NT2/D1 (cell line): ENCODE measurements around the gene ZCWPW1.
A peak's percentile ranks its signal among the peaks of the same experiment; 100 is the strongest.

Source experiments
- DNase-seq: peaks from one replicate; pipeline ENCODE4 v3.0.0-alpha.2; 2011; ENCODE audit warnings: low read depth, low spot score
- H3K27me3 ChIP-seq: 2 replicates; pipeline ENCODE4 v1.6.0; 2011; ENCODE audit warnings: mild to moderate bottlenecking; ENCODE audit not compliant: insufficient read length, insufficient read depth
- H3K36me3 ChIP-seq: 2 replicates; pipeline ENCODE4 v1.6.1; 2011; ENCODE audit warnings: mild to moderate bottlenecking, low read length, mixed read lengths; ENCODE audit not compliant: insufficient read depth, insufficient read length
- H3K4me1 ChIP-seq: 2 replicates; pipeline ENCODE4 v1.5.1; 2011; ENCODE audit not compliant: insufficient read depth, insufficient read length
- H3K4me3 ChIP-seq: 2 replicates; pipeline ENCODE4 v1.5.1; 2011; ENCODE audit warnings: low read depth; ENCODE audit not compliant: insufficient read length
- H3K9ac ChIP-seq: 2 replicates; pipeline ENCODE4 v1.6.0; 2011; ENCODE audit warnings: low read depth; ENCODE audit not compliant: insufficient read length
- H3K9me3 ChIP-seq: 2 replicates; pipeline ENCODE4 v1.5.1; 2011; ENCODE audit warnings: mild to moderate bottlenecking, low read length; ENCODE audit not compliant: insufficient read depth
- SUZ12 ChIP-seq: IDR thresholded peaks from 2 replicates; pipeline ENCODE4 v1.6.1; 2011; ENCODE audit not compliant: insufficient read length, insufficient read depth; ENCODE audit errors: extremely low read depth
- YY1 ChIP-seq: IDR thresholded peaks from 2 replicates; pipeline ENCODE4 v1.6.1; 2011; ENCODE audit not compliant: insufficient read length, insufficient read depth
- ZNF274 ChIP-seq: IDR thresholded peaks from 2 replicates; pipeline ENCODE4 v1.6.1; 2011; ENCODE audit warnings: mild to moderate bottlenecking, low read depth, low read length

Gene ZCWPW1

DNA sequence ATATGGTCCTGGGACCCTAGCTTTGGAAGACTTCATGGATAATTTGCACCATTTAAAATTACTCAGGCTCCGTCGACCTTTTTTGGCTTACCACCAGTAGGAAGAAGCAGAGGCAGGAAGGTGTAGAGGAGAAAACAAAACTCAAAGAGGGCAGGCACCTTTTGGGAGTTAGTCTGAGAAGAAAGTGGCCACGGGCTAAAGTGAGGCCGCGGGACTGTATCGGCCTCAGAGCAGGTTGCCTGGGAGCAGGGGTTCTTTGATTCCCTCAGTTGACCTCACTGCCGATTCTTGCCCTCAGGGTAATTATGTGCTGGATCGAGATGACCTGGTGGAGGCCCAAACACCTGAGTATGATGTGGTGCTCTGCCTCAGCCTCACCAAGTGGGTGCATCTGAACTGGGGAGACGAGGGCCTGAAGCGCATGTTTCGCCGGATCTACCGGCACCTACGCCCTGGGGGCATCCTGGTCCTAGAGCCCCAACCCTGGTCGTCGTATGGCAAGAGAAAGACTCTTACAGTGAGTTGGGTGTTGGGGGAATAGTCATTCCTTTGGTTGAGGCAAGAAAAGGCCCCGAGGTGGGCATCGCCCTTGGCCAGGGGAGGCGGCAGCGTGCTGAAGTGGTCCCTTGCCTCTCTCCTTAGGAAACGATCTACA is 4.2 kb upstream of the ZCWPW1 start:
- H3K9ac ChIP-seq, result peak overlapping the region; percentile 26
- H3K4me3 ChIP-seq, result no peak overlapping the region
- peaks cover 3% of the 10 kb centered on the region; the same call in 1 of the 2 replicates for H3K9me3 ChIP-seq
- DNase-seq, result no peak
- H3K27me3 ChIP-seq, result no peaks in the 10 kb centered on the region
- H3K4me1 ChIP-seq, result peaks cover 17% of the 10 kb centered on the region
- H3K36me3 ChIP-seq, result peaks cover 51% of the 10 kb centered on the region
- TF ChIP-seq SUZ12 (no peak), ZNF274 (no peak), YY1 (no peak)

DNA sequence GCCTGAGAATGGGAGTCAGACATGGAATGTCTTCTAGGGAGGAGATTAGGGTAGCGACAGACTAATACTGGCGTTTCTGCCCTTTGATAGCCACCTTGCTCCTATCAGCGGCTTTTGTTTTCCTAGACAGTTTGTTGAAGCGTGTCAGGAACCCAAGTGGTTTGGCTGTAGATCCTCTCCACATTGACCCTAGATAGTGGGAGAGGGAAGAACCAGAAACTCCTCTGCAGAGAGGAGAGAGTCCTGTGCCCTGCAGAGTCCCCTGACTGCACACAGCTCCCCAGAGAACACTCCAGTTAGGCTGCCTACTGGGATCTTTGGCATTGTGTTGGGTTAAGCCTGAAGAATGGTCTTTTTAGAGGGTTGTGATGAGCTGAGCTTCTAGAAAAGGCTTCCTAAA is 3.5 kb upstream of the ZCWPW1 start:
- H3K4me1 ChIP-seq, result peaks cover 17% of the 10 kb centered on the region
- H3K9me3 ChIP-seq, result peaks cover 6% of the 10 kb centered on the region; the same call in 1 of the 2 replicates
- H3K36me3 ChIP-seq, result peaks cover 51% of the 10 kb centered on the region
- H3K27me3 ChIP-seq, result no peaks in the 10 kb centered on the region
- peak overlapping the region; percentile 13 for H3K4me3 ChIP-seq
- no peak for DNase-seq
- peak overlapping the region; percentile 26 for H3K9ac ChIP-seq
- TF ChIP-seq ZNF274 (no peak), SUZ12 (no peak), YY1 (no peak)

DNA sequence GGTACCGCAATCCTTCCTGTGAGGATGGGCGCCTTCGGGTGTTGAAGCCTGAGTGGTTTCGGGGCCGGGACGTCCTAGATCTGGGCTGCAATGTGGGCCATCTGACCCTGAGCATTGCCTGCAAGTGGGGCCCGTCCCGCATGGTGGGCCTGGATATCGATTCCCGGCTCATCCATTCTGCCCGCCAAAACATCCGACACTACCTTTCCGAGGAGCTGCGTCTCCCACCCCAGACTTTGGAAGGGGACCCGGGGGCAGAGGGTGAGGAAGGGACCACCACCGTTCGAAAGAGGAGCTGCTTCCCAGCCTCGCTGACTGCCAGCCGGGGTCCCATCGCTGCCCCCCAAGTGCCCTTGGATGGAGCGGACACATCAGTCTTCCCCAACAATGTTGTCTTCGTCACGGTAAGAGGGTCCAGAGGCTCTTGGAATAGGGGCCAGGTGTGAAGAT is 2.8 kb upstream of the ZCWPW1 start:
- no peak for DNase-seq
- Histone ChIP-seq H3K27me3 (no peaks in the 10 kb centered on the region), H3K9me3 (peaks cover 6% of the 10 kb centered on the region; the same call in 1 of the 2 replicates), H3K4me1 (peaks cover 17% of the 10 kb centered on the region), H3K36me3 (peaks cover 51% of the 10 kb centered on the region), H3K9ac (peak overlapping the region; percentile 96), H3K4me3 (peak overlapping the region; percentile 84)
- TF ChIP-seq YY1, result no peak
- TF ChIP-seq ZNF274, result no peak
- TF ChIP-seq SUZ12, result no peak

DNA sequence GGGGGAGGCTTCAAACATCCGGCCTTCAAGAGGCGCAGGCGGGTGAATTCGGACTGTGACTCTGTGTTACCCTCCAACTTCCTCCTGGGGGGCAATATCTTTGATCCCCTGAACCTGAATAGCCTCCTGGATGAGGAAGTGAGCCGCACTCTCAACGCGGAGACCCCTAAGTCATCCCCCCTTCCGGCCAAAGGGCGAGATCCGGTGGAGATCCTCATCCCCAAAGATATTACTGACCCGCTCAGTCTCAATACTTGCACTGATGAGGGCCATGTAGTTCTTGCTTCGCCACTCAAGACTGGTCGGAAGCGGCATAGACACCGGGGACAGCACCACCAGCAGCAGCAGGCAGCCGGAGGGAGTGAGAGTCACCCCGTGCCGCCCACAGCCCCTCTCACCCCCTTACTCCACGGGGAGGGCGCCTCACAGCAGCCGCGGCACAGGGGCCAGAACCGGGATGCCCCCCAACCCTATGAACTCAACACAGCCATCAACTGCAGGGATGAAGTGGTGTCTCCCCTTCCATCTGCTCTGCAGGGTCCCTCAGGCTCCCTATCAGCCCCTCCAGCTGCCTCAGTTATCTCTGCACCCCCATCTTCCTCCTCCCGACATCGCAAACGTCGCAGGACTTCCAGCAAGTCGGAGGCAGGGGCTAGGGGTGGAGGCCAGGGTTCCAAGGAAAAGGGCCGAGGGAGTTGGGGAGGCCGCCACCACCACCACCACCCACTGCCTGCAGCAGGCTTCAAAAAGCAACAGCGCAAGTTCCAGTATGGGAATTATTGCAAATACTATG is 2.2 kb upstream of the ZCWPW1 start:
- DNase-seq, result no peak
- H3K4me3 ChIP-seq, result peak overlapping the region; percentile 84
- peaks cover 17% of the 10 kb centered on the region for H3K4me1 ChIP-seq
- TF ChIP-seq ZNF274, result no peak
- no peak for TF ChIP-seq YY1
- H3K9me3 ChIP-seq, result peaks cover 6% of the 10 kb centered on the region; the same call in 1 of the 2 replicates
- peak overlapping the region; percentile 96 for H3K9ac ChIP-seq
- peaks cover 51% of the 10 kb centered on the region for H3K36me3 ChIP-seq
- H3K27me3 ChIP-seq, result no peaks in the 10 kb centered on the region

DNA sequence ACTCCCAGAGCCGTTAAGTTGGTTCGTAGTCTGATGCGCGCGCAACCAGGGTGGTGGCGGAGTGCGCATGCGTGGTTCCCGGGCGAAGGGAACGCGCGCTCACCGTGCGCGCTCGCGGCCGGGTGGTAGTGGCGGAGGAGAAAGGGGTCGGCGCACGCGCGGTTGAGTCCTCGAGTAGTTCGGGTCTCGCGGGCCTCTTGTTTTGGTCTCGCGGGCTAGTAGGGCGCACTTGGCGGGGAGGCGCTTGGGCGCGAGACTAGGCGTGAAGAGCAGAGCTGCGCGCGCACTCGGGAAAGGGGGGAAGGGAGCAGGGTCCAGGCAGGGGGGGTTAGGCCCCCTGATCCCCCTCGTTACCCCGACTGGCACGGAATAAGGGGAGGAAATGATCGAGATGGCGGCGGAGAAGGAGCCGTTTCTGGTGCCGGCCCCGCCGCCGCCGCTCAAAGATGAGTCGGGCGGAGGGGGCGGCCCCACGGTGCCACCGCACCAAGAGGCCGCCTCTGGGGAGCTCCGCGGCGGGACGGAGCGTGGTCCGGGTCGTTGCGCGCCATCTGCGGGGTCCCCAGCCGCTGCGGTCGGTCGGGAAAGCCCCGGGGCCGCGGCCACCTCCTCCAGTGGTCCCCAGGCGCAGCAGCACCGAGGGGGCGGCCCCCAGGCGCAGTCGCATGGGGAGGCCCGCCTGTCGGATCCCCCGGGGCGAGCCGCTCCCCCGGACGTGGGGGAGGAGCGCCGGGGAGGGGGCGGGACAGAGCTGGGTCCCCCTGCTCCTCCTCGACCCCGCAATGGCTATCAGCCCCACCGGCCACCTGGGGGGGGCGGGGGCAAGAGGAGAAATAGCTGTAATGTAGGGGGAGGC is 1.4 kb upstream of the ZCWPW1 start, which contains the start of gene MEPCE:
Gene MEPCE (plus strand): TSS at position 195 of the 856 bp plus-strand sequence. CDS start 188 bp downstream, at position 383.
- Histone ChIP-seq H3K9me3 (peaks cover 6% of the 10 kb centered on the region; the same call in 1 of the 2 replicates), H3K4me3 (peak within 1 kb of the TSS; percentile 87), H3K27me3 (no peaks in the 10 kb centered on the region), H3K36me3 (peaks cover 45% of the 10 kb centered on the region), H3K9ac (peak within 1 kb of the TSS; percentile 97), H3K4me1 (peaks cover 17% of the 10 kb centered on the region)
- TF ChIP-seq ZNF274 (no peak), SUZ12 (no peak), YY1 (no peak)
- DNase-seq, result peak; percentile 81

DNA sequence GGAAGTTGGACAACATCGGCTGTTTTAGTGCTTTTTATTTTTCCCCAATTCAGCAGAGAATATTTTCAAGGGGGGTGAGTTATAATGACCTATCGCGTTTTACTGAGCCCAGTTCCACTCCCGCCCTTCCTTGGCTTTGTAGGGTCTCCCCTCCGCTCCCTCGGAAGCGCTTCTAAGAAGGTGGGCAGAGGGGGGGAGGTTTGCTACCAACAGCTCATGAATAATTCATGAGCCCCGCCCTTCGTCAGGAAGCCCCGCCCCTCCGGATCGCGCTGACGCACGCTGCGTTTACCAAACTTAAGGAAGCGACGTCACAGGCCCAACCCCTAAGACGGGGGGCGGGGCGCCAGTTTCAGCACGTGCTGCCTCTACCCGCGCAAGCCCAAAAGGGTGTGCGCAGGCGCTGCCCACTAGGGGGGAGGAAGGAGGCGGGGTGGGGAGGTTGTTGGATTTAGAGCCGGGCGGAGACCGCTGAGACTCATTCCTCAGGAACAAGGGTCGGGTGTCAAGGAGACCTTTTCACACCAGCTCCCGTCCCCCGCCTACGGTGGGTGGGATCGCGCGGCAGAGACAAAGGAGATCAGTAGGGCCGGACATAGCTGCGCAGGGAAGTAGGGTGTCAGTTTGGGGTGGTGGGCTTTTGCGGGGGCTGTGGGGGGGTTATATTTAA is 599 bp upstream of the ZCWPW1 start:
- DNase-seq, result peak; percentile 100
- peak overlapping the region; percentile 97 for H3K9ac ChIP-seq
- peaks cover 17% of the 10 kb centered on the region for H3K4me1 ChIP-seq
- H3K27me3 ChIP-seq, result no peaks in the 10 kb centered on the region
- peaks cover 37% of the 10 kb centered on the region for H3K36me3 ChIP-seq
- H3K4me3 ChIP-seq, result peak overlapping the region; percentile 87
- no peak for TF ChIP-seq YY1
- TF ChIP-seq ZNF274, result no peak
- TF ChIP-seq SUZ12, result no peak
- H3K9me3 ChIP-seq, result peaks cover 6% of the 10 kb centered on the region; the same call in 1 of the 2 replicates
